IPS DF 6.9 (cell line): ENCODE data around the gene SH3RF2.

Experiments used
- DNase-seq: peaks from one replicate; pipeline ENCODE4 v3.0.0-alpha.2; 2013; ENCODE audit warnings: low read depth, low spot score
- H3K27ac ChIP-seq: one replicate; pipeline ENCODE4 v1.5.1; 2013; ENCODE audit warnings: low read length, control low read depth
- H3K27me3 ChIP-seq: 2 replicates; pipeline ENCODE4 v1.6.1; 2013; ENCODE audit warnings: mild to moderate bottlenecking, low read length; ENCODE audit not compliant: control insufficient read depth, insufficient read depth
- H3K36me3 ChIP-seq: 2 replicates; pipeline ENCODE4 v1.6.1; 2013; ENCODE audit warnings: low read length; ENCODE audit not compliant: control insufficient read depth, insufficient read depth
- H3K4me1 ChIP-seq: 2 replicates; pipeline ENCODE4 v1.6.1; 2013; ENCODE audit warnings: low read length; ENCODE audit not compliant: control insufficient read depth, insufficient read depth
- H3K4me3 ChIP-seq: 2 replicates; pipeline ENCODE4 v1.5.1; 2013; ENCODE audit warnings: mild to moderate bottlenecking, low read length
- H3K9me3 ChIP-seq: 2 replicates; pipeline ENCODE4 v1.6.1; 2013; ENCODE audit warnings: low read length, inconsistent platforms; ENCODE audit not compliant: control insufficient read depth, insufficient read depth
- WGBS: extraction: QIAGEN DNeasy Blood & Tissue Kit; methylation state at CpG from one replicate; pipeline ENCODE4 v1.1.7; 2013; ENCODE audit warnings: mixed read lengths, missing lambda C conversion rate; ENCODE audit not compliant: insufficient read length, insufficient coverage; 5-methylcytosine and 5-hydroxymethylcytosine counted together

The SH3RF2 gene

DNA sequence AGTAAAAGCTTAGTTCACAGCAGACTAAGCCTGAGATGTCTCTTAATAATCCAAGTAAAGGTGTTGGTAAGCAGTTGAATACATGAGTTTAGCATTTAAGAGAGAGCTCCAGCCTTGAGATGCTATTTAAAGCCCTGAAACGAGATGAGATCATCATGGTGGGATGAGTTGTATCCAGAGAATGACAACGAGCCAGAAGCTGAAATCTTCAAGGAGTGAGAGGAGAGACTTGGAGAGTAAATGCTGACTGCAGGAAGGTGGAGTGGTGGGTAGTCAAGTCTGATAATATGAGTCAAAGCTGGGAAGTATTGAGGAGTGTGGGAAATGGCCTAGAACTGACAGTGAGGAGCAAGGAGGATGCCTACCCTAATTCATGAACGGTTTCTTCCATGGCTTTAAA lies 115.3 kb downstream of the SH3RF2 start:
- Histone ChIP-seq H3K27me3 (no peaks in the 10 kb centered on the region), H3K4me1 (0 out of 2 replicates have a peak, but pooled peaks cover 2% of the 10 kb centered on the region), H3K27ac (no peak overlapping the region), H3K36me3 (no peaks in the 10 kb centered on the region), H3K4me3 (no peak overlapping the region), H3K9me3 (no peaks in the 10 kb centered on the region)
- DNase-seq, result no peak
- WGBS, result no CpG with 5 or more reads among the region's 3 CpGs

DNA sequence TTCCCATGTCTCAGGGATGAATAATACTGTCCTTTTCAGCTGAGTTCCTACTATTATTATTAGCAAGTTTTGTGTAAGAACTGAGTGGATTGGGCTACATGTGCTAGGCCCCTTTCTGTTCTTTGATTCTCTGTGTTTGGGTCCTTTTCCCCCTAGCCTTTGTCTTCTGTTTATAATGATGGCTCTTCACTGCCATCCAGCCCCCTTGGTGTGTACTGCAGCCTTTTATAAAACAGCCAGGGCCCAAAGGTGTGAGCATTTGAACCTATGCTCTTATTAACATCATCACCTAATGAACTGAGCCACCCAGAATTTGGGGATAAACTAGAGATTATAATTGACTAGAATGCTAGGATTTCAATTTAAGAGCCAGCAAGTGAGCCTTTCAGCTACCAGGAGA lies 116.4 kb downstream of the SH3RF2 start:
- DNase-seq, result no peak
- Histone ChIP-seq H3K4me3 (no peak overlapping the region), H3K27ac (no peak overlapping the region), H3K4me1 (0 out of 2 replicates have a peak, but pooled peaks cover 2% of the 10 kb centered on the region), H3K27me3 (no peaks in the 10 kb centered on the region), H3K9me3 (no peaks in the 10 kb centered on the region), H3K36me3 (no peaks in the 10 kb centered on the region)

DNA sequence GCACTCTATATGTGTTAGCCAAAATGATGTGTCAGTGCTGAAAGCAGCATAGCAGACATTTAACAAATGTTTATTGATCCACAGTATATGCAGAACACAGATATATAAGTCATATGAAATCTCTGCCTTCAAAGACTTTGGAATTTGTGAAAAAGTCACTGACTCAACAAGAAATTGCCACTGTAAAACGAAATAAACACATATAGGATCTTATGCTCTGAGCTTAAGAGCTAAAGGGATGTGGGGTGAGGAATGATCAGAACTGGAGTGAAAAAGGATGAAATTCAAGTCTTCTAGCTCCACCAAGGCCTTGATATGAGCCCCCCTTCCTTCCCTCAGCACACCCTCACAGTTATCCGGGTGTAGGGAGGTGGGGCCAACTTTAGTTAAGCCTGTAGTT lies 119.1 kb downstream of the SH3RF2 start:
- Histone ChIP-seq H3K9me3 (peaks cover 1% of the 10 kb centered on the region; the same call in 1 of the 2 replicates), H3K4me1 (no peaks in the 10 kb centered on the region), H3K36me3 (no peaks in the 10 kb centered on the region), H3K27ac (no peak overlapping the region), H3K27me3 (no peaks in the 10 kb centered on the region), H3K4me3 (no peak overlapping the region)
- WGBS, result no CpG with 5 or more reads among the region's 2 CpGs
- DNase-seq, result no peak

DNA sequence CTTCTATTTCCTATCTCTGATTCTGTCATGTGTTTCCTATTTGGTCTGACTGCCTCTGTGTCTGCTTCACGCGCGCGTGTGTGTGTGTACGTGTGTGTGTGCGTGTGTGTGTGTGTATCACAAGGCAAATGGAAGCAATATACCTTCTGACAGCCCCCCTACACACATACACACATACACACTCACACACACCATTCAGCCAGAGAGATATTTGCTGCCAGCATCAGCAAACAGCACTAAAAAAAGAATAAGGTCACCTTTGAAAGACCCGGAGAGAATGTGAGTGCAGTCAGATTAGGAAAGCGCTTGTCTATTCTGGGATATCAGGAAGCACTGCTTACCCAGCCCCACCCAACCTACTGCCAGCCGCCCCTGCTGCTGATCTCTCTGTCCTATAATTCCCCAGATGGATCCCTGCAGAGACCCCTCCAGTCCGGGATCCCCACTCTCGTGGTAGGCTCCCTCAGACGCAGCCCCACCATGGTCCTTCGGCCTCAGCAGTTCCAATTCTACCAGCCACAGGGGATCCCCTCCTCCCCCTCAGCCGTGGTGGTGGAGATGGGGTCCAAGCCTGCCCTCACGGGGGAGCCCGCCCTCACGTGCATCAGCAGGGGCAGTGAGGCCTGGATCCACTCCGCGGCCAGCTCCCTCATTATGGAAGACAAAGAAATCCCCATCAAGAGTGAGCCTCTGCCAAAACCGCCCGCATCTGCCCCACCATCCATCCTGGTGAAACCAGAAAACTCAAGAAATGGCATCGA lies 123.3 kb downstream of the SH3RF2 start:
- H3K4me1 ChIP-seq, result no peaks in the 10 kb centered on the region
- H3K27ac ChIP-seq, result no peak overlapping the region
- no peaks in the 10 kb centered on the region for H3K27me3 ChIP-seq
- WGBS, result no CpG with 5 or more reads among the region's 22 CpGs
- H3K4me3 ChIP-seq, result no peak overlapping the region
- DNase-seq, result no peak
- H3K9me3 ChIP-seq, result peaks cover 1% of the 10 kb centered on the region; the same call in 1 of the 2 replicates
- no peaks in the 10 kb centered on the region for H3K36me3 ChIP-seq

DNA sequence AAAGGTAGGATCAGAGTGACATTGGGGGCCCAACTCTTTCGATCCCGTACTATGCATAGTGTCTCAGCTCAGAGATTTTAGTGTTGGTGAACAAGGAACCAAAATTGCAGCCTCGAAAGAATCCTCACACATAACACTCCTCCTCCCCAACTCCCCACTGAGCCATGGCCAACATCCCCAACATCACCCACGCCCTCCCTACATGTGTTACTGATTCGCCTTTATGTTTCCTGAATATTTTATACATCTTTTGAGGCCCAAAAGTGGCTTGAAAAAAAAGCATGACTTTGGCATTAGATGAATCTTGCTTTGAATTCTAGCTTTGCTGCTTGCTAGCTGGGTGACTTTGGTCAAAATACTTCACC lies 123.8 kb downstream of the SH3RF2 start:
- WGBS, result 88% methylated on average over 1 of the region's 5 CpGs
- no peak overlapping the region for H3K4me3 ChIP-seq
- no peak for DNase-seq
- no peaks in the 10 kb centered on the region for H3K4me1 ChIP-seq
- H3K9me3 ChIP-seq, result peaks cover 1% of the 10 kb centered on the region; the same call in 1 of the 2 replicates
- no peaks in the 10 kb centered on the region for H3K27me3 ChIP-seq
- H3K27ac ChIP-seq, result no peak overlapping the region
- H3K36me3 ChIP-seq, result no peaks in the 10 kb centered on the region

DNA sequence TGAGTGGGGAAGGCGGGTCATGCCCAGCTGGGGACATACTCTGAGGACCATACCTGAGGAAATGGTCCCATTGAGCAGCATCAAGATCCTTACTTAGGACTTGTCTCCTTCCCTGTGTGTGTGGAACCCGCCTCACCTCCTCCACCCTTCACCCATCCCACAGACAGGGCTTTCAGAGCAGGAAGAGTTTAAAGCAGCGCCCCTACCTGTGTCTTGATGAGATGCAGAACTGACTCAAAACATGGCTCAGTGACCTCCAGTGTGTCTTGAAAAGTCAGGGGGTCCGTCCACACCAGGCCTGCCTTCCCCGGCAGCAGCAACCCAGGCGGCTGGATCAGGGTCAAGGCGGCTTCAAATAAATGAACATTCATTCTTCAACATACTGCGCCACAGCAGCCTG lies 130.6 kb downstream of the SH3RF2 start:
- H3K27ac ChIP-seq, result no peak overlapping the region
- H3K36me3 ChIP-seq, result no peaks in the 10 kb centered on the region
- no peak overlapping the region for H3K4me3 ChIP-seq
- no peak for DNase-seq
- H3K4me1 ChIP-seq, result no peaks in the 10 kb centered on the region
- no CpG with 5 or more reads among the region's 8 CpGs for WGBS
- no peaks in the 10 kb centered on the region for H3K27me3 ChIP-seq
- H3K9me3 ChIP-seq, result no peaks in the 10 kb centered on the region

DNA sequence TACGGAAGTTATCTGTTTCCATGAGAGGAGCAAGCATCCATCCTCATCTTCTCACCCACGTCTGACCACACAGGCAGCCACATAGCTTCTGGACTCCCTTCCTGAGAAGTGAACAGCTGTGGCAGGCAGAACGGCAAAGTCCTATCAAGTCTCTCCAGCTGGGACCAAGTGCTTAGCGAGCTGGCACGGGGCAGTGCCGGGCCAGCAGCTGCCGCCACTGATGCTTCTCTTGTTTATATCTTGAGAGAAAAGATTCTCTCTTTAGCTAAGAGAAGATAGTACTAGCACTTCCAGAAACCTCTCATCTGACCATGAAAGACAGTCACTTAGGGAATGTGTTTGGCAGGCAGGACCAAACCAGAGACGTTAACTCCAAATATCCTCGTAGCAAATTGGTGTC lies 131.8 kb downstream of the SH3RF2 start:
- H3K4me1 ChIP-seq, result peaks cover 3% of the 10 kb centered on the region; the same call in 1 of the 2 replicates
- no peaks in the 10 kb centered on the region for H3K27me3 ChIP-seq
- no peak for DNase-seq
- H3K4me3 ChIP-seq, result no peak overlapping the region
- H3K27ac ChIP-seq, result no peak overlapping the region
- no peaks in the 10 kb centered on the region for H3K36me3 ChIP-seq
- WGBS, result no CpG with 5 or more reads among the region's 9 CpGs
- H3K9me3 ChIP-seq, result no peaks in the 10 kb centered on the region

DNA sequence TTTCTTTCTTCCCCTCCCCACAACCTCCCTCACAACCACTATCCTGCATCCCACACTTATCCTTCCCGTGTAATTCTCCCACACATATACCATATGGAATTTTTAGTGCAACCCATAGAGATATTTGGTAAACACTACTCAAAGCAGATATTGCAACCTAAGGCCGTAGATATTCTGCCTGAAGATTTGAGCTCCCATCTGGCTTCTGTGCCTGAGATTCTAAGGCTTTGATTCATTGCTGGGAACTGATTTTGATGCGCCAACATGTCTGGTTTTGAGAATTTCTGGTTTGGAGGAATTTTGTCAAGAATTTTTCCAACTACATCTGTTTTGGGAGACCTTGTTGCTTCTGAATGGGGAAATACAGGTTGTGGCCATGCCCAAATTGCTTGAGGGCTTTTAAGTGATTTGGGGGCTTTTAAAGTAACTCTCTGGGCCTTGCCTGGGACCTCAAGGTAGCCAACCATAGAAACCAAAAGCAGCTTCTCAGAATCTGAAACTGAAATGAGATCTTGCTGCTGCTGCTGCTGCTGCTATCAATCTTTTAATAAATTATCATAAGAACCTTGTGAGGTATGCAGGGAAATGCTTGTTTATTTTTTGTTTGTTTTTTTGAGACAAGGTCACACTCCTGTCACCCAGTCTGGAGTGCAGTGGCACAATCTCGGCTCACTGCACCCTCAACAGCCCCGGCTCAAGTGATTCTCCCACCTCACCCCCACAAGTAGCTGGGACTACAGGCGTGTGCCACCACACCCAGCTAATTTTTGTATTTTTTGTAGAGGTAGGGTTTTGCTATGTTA lies 132.8 kb downstream of the SH3RF2 start:
- no peak overlapping the region for H3K4me3 ChIP-seq
- no peaks in the 10 kb centered on the region for H3K27me3 ChIP-seq
- peaks cover 6% of the 10 kb centered on the region; the same call in 1 of the 2 replicates for H3K4me1 ChIP-seq
- H3K27ac ChIP-seq, result no peak overlapping the region
- H3K9me3 ChIP-seq, result no peaks in the 10 kb centered on the region
- DNase-seq, result no peak
- 100% methylated on average over 1 of the region's 6 CpGs for WGBS
- H3K36me3 ChIP-seq, result no peaks in the 10 kb centered on the region

DNA sequence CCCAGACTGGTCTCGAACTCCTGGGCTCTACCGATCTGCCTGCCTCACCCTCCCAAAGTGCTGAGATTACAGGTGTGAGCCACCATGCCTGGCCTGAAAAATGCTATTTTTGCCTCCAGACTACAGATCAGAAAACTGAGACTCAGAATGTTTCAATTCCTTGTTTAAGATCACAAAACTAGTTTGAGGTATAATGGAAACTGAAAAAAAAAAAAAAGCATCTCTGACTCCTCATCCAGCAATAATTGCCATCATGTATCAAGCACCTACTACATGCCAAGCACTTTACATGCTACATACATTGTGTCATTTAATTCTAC lies 133.4 kb downstream of the SH3RF2 start:
- no CpG with 5 or more reads among the region's 2 CpGs for WGBS
- Histone ChIP-seq H3K36me3 (no peaks in the 10 kb centered on the region), H3K4me3 (no peak overlapping the region), H3K9me3 (no peaks in the 10 kb centered on the region), H3K27me3 (no peaks in the 10 kb centered on the region), H3K27ac (no peak overlapping the region), H3K4me1 (peaks cover 7% of the 10 kb centered on the region; the same call in 1 of the 2 replicates)
- no peak for DNase-seq

DNA sequence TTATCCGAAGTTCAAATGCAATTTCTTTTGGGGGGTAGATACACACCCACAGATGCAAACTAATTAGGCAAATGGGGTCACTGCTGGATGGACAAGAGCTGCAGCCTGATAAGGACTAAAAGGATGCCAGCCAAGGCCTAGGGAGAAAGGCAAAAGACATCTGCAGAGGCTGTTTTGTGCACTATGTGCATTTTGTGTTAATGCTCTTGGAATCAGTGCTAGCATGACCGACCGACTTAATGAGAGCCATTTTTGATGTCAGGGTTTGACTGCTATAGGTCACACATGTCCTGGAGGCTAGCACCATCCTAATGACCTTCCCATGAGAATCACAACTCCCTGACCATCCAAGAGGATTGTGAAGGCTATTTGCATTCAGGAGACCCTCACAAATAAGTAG lies 134.4 kb downstream of the SH3RF2 start:
- no peak overlapping the region for H3K4me3 ChIP-seq
- peaks cover 7% of the 10 kb centered on the region; the same call in 1 of the 2 replicates for H3K4me1 ChIP-seq
- no CpG with 5 or more reads among the region's 3 CpGs for WGBS

More for the DNA sequence above, 134.4 kb downstream of the SH3RF2 start:
- DNase-seq, result no peak
- no peaks in the 10 kb centered on the region for H3K27me3 ChIP-seq
- H3K27ac ChIP-seq, result no peak overlapping the region
- no peaks in the 10 kb centered on the region for H3K9me3 ChIP-seq
- no peaks in the 10 kb centered on the region for H3K36me3 ChIP-seq
